GM12872 (cell line): Measurements from ENCODE around the gene MYOC.

Experiments
- TF ChIP-seq, protein P1 (sequence below): IDR thresholded peaks from 3 replicates; pipeline ENCODE4 v1.5.1; 2011; ENCODE audit warnings: low read depth, mild to moderate bottlenecking, low read length, moderate library complexity; ENCODE audit not compliant: insufficient read depth

MYOC gene

DNA sequence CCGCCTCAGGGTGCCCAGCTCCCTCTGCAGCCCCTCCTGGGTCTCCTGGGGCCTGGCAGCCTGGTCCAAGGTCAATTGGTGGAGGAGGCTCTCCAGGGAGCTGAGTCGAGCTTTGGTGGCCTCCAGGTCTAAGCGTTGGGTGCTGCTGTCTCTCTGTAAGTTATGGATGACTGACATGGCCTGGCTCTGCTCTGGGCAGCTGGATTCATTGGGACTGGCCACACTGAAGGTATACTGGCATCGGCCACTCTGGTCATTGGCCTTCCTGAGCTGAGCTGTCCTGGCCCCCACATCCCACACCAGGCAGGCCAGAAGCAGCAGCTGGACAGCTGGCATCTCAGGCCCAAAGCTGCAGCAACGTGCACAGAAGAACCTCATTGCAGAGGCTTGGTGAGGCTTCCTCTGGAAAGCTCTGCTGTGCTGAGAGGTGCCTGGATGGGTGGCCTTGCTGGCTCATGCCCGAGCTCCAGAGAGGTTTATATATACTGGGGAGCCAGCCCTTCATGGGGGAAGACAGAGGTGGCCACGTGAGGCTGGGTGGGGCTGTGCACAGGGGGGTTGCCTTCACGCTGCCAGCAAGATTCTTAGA is at the start of gene MYOC:
Gene MYOC, minus strand, starts transcription at position 455 of the 589 bp plus-strand sequence. Its CDS starts 77 bp downstream, at position 378.
- TF ChIP-seq, protein P1, sequence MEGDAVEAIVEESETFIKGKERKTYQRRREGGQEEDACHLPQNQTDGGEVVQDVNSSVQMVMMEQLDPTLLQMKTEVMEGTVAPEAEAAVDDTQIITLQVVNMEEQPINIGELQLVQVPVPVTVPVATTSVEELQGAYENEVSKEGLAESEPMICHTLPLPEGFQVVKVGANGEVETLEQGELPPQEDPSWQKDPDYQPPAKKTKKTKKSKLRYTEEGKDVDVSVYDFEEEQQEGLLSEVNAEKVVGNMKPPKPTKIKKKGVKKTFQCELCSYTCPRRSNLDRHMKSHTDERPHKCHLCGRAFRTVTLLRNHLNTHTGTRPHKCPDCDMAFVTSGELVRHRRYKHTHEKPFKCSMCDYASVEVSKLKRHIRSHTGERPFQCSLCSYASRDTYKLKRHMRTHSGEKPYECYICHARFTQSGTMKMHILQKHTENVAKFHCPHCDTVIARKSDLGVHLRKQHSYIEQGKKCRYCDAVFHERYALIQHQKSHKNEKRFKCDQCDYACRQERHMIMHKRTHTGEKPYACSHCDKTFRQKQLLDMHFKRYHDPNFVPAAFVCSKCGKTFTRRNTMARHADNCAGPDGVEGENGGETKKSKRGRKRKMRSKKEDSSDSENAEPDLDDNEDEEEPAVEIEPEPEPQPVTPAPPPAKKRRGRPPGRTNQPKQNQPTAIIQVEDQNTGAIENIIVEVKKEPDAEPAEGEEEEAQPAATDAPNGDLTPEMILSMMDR, result no peak

DNA sequence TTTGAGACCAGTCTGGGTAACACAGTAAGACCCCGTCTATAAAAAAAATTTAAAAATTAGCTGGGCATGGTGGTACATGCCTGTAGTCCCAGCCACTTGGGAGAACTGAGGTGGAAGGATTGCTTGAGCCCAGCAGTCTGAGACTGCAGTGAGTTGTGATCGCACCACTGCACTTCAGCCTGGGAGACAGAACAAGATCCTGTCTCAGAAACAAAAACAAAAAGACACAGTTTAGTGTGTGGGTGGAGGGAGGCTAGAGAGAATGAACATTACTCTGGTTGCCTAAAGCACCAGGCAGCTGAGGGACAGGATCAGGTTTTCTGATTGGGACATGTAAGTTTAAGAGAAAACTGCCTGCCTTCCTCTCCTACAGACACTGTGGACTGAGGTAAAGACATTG is 47.0 kb upstream of the MYOC start:
- TF ChIP-seq, protein P1, result no peak

DNA sequence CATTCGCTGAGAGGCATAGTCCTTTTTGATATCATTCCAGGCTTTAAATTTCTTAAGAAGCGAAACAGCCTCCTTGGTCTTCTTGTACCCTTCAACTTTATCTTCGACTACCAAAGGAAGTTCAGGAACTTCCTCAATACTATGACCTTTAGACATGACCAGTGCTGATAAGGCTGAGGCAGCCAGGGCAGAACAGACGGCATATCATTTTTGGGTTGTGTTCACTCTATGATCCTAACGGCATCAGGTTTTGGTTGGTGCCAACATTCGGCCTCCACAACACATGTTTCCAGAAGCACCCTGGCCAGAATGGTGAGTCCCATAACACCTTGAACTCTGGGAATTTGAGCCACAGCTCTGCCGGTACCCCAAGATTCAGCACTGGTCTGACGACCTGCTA is 31.4 kb upstream of the MYOC start:
- TF ChIP-seq, protein P1, result no peak

DNA sequence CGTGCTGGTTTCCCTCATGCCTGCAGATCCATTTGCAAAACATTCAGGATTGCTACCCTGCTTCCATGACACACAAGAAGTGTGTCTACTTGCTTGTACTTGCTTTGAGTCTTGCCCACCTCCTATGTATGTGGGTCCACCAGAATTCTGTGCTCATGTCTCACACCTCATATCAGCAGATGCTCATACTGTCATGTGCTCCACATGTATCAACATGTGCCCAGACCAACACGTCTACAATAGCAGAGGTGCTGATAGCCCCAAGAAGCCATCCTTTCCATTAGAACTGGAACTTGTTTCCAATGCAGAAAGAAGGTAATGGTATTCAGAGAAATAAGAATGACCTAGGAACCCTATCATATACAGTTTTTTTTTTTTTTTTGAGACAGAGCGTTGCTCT is 27.9 kb upstream of the MYOC start:
- TF ChIP-seq, protein P1, result no peak

DNA sequence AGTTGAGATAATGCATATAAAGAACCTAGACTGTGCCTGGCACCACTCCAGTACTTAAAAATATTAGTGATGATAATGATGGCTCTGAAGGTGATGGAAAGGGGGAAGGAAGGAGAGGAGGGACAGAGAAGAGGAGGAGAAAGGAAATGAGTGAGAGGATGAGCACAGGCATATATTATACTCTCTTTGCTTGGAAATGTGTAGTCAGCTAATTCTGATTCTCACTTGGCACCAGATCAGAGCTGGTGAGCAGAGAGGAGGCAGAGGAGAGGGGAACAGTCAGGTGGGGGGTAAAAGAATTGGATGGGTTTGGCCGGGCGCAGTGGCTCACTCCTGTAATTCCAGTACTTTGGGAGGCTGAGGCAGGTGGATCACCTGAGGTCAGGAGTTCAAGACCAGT is 24.3 kb upstream of the MYOC start:
- TF ChIP-seq, protein P1, result no peak

DNA sequence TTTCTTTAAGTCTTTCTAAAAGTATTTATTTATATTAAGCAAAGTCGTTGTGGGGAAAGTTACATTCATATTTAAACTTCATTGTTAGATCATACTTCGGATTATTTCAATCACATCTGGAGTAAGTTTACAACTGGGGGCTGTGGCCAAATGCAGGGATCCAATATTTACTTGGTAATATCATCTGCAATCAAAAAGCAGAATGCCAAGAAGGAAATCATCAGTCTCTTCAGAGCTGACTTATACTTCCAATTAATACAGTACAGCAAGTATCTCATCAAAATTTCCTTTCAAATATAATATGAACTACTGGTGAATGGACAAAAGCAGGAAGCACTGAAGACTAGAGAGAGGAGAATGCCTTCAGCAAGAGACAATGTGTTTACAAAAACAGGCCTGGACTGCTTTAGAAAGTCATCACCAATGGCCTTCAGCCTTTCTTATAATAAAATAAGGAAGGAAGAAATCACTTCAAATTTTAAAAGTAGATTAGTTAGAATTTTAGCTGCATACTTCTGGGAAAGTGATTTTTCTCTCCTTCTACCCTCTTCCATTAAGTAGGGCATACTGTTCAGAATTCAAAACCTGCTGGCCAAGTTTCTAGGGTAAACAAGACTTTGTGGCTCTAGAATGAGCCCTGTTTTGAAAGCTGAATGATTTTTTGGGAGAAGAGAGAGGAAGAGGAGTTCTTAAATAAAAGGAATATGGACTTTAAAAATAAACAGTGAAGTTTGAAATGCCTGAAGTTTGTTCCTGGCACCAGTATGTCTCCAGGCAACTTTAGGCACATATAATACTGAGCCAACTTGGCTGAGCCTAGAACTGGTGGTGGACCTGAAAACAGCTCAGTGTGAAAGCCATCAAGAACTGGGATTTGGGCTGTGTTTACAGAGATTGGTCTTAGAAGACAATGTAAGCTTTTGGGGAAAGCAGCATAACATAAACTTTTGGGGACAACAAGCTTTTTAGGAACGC is 22.2 kb upstream of the MYOC start:
- TF ChIP-seq, protein P1, result no peak

DNA sequence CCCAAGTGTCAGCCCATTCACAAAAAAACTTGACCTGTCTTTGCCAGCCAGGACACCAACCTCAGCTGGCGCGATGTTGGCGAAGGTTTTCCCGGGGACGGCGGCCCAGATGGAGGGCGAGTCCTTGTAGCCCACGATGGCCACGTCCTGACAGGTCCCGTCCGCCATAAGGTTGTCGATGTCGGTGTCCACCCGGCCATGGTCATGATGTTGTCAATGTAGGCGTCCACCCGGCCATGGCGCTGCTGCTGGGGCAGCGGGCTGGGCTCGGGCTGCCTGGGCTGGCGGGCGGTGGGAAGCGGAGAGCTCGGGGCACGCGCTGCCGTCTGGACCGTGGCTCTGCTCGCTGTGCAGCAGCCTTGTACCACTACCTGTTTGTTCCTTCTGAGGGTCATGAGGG is 18.3 kb upstream of the MYOC start:
- TF ChIP-seq, protein P1, result no peak
